Measurements from ENCODE around the gene SPG7. TPM values are rescaled to one million over a fixed set of nuclear protein-coding genes. Genes with fewer than 3 reads are reported as not detected.

SPG7 gene
- total RNA-seq, 2 donors from 2014 or later: 85.6 to 105 TPM

DNA sequence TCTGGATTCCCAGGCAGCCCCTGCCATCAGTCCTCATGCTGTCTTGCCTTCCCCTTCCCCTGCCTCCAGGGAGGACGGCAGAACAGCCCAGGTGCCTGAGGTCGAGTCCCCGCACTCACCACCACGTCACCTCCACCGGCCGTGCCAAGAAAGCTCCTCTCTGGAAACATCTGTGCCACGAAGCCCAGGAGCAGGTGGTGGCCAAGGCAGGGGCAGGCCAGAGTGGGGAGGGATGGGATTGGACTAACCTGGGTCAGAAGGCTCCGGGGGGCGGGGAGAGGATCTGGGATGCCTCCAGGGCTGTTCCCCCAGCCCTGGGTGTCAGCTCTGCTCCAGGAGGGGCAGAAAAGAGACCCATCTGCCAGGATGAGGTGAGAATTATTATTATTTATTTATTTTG lies 97.8 kb downstream of the SPG7 start:
- intact Hi-C loops (cut with DNase I): no loop called here
- H3K9me3 ChIP-seq: no peaks in the 10 kb centered on the region
- no peak overlapping the region for H3K4me3 ChIP-seq
- H3K4me1 ChIP-seq: peaks cover 5% of the 10 kb centered on the region
- H3K27ac ChIP-seq: no peak overlapping the region
- H3K27me3 ChIP-seq: peaks cover 15% of the 10 kb centered on the region
- no peak overlapping the region for H3K9ac ChIP-seq (ENCODE audit: low read depth in 2 of 2, low read length in 2 of 2)
- TF ChIP-seq, protein P1, sequence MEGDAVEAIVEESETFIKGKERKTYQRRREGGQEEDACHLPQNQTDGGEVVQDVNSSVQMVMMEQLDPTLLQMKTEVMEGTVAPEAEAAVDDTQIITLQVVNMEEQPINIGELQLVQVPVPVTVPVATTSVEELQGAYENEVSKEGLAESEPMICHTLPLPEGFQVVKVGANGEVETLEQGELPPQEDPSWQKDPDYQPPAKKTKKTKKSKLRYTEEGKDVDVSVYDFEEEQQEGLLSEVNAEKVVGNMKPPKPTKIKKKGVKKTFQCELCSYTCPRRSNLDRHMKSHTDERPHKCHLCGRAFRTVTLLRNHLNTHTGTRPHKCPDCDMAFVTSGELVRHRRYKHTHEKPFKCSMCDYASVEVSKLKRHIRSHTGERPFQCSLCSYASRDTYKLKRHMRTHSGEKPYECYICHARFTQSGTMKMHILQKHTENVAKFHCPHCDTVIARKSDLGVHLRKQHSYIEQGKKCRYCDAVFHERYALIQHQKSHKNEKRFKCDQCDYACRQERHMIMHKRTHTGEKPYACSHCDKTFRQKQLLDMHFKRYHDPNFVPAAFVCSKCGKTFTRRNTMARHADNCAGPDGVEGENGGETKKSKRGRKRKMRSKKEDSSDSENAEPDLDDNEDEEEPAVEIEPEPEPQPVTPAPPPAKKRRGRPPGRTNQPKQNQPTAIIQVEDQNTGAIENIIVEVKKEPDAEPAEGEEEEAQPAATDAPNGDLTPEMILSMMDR (IDR thresholded peaks at IDR 0.05): no peak
- no peaks in the 10 kb centered on the region for H3K36me3 ChIP-seq
- no peak for DNase-seq

Other genes starting within 250 kb of the SPG7 start
- gene ANKRD11, start 17.8 kb upstream of the SPG7 start, total RNA-seq: 100 to 1,000 TPM in 1 of 2 donors, 10 to 100 TPM in 1; 69.4 to 129 TPM
- gene RPL13, start 52.3 kb downstream of the SPG7 start, total RNA-seq: 1,000 to 10,000 TPM; 1,855 to 2,011 TPM
- gene CPNE7, start 67.4 kb downstream of the SPG7 start, total RNA-seq: 1 to 10 TPM in 1 of 2 donors, under 1 TPM in 1; 0.19 to 1.6 TPM
- 1 to 10 TPM in 1 of 2 donors, under 1 TPM in 1; 0.42 to 2.7 TPM for gene DPEP1, start 105.2 kb downstream of the SPG7 start, total RNA-seq
- gene CHMP1A, start 149.3 kb downstream of the SPG7 start, total RNA-seq: 100 to 1,000 TPM; 118 to 176 TPM
- gene SPATA33, start 149.4 kb downstream of the SPG7 start, total RNA-seq: 10 to 100 TPM in 1 of 2 donors, 1 to 10 TPM in 1; 4.7 to 10.0 TPM
- 100 to 1,000 TPM in 1 of 2 donors, 10 to 100 TPM in 1; 72.2 to 136 TPM for gene CDK10, start 178.3 kb downstream of the SPG7 start, total RNA-seq
- 10 to 100 TPM; 17.8 to 18.4 TPM for gene SPATA2L, start 193.3 kb downstream of the SPG7 start, total RNA-seq
- gene VPS9D1, start 212.5 kb downstream of the SPG7 start, total RNA-seq: 10 to 100 TPM; 11.9 to 12.7 TPM
- 10 to 100 TPM; 19.2 to 30.6 TPM for gene ZNF276, start 213.1 kb downstream of the SPG7 start, total RNA-seq

Data from colonic mucosa (tissue), 4 donors.